Activated naive CD4-positive, alpha-beta T cell treated with anti-CD3 and anti-CD28 coated beads, Interleukin-2, amount 10 ng/mL, durations not matched to agents 7 days and 5 days (primary cell): Measurements from ENCODE around the gene ITPK1.
"Not testable (repeated sequence)": the region's sequence is repeated elsewhere in the genome, so short reads cannot be mapped to it uniquely, and the experiment has no call there.

ENCODE experiments used
- CTCF ChIA-PET: fragments of 350-600 bp; sonication (Branson Sonifier 250); formaldehyde crosslinking; loops from one replicate; lab custom pipeline; 2021; ENCODE audit warnings: antibody characterized with exemption; lab: Charles Lee
- DNase-seq: peaks from one replicate; pipeline ENCODE4 v3.0.0-alpha.2; 2020
- H3K27ac Mint-ChIP-seq: one replicate; pipeline ENCODE4 v1.8.0; 2021; ENCODE audit warnings: mild to moderate bottlenecking, moderate library complexity, mixed read lengths
- H3K27me3 Mint-ChIP-seq: one replicate; pipeline ENCODE4 v1.8.0; 2021; ENCODE audit warnings: mild to moderate bottlenecking, mixed read lengths
- H3K36me3 Mint-ChIP-seq: one replicate; pipeline ENCODE4 v1.8.0; 2021; ENCODE audit warnings: mixed read lengths
- H3K4me1 Mint-ChIP-seq: one replicate; pipeline ENCODE4 v1.8.0; 2021; ENCODE audit warnings: mixed read lengths
- H3K4me3 Mint-ChIP-seq: one replicate; pipeline ENCODE4 v1.8.0; 2021; ENCODE audit warnings: mild to moderate bottlenecking, moderate library complexity, mixed read lengths
- H3K9me3 Mint-ChIP-seq: one replicate; pipeline ENCODE4 v1.8.0; 2021; ENCODE audit warnings: mixed read lengths

The ITPK1 gene

DNA sequence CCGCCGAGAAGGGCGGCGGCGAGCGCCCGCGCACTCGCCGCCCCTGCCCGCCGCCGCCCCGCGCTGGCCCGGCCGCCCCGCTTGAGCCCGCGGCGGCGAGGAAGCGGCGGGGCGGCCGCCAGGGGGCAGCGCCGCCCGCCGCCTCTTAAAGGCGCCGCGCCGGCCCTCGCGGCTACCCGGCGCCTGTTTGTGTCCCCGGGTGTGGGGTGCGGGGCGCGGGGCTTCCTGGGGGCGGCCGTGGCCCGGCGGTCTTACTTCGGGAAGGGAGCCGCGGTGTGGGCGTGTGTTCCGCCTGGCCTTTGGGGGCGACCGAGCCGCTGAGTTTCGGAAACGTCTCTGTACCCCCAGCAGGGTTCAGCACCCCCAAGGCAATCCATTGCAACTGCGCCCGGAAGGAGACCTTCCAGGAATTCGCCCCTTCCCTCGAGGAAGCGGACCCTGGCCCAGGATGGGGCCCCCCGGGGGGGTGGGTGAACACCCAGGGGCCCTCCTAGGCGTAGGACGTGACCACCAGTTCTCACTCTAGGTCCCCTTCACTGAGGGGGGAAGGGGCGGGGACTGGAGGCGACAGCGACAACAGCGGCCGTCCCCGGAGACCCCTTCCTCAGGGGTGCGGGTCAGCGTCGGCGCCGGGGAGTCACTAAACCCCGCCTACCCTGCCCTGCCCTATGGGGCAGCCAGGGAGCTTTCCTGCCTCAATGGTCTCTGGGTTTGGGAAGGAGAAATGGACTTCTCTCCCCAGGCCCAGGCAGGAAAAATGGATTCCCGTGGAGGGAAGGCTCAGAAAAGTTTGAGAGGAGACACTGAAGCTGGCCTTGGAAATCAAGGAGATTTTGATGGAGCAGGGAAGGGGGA is at the start of gene ITPK1:
Gene ITPK1, minus strand, starts transcription at position 105 of the 855 bp plus-strand sequence. CDS start 762 bp downstream, outside the sequence.
- Mint-ChIP-seq H3K4me1 (peaks cover 43% of the 10 kb centered on the region), H3K4me3 (peak within 1 kb of the TSS; percentile 86), H3K27ac (peak within 1 kb of the TSS; percentile 86), H3K36me3 (no peaks in the 10 kb centered on the region), H3K27me3 (peaks cover 11% of the 10 kb centered on the region), H3K9me3 (no peaks in the 10 kb centered on the region)
- DNase-seq, result peak; percentile 75
- CTCF ChIA-PET, result interaction anchor here (0.7 to 4.0 kb wide), 5 partner anchors 16 to 163 kb away, joined by 3 to 41 read pairs (median 9); no protein-coding TSS in a partner anchor

- Mint-ChIP-seq H3K27me3 (peaks cover 1% of the 10 kb centered on the region), H3K27ac (no peak overlapping the region)
- CTCF ChIA-PET, result interaction anchor here (0.9 to 1.6 kb wide), 3 partner anchors 13 to 50 kb away, joined by 3 to 5 read pairs (median 3); no protein-coding TSS in a partner anchor
Measured at GRCh38 chr14:93163564-93163963, 47.8 kb upstream of the ITPK1 start.

GRCh38 chr14:93161411-93161940 is 45.8 kb upstream of the ITPK1 start:
- CTCF ChIA-PET, result interaction anchor here (0.8 to 1.5 kb wide), 2 partner anchors 23 to 34 kb away, joined by 3 to 4 read pairs; no protein-coding TSS in a partner anchor
- Mint-ChIP-seq H3K4me3 (no peak overlapping the region), H3K27me3 (no peaks in the 10 kb centered on the region), H3K27ac (no peak overlapping the region), H3K9me3 (no peaks in the 10 kb centered on the region), H3K36me3 (no peaks in the 10 kb centered on the region), H3K4me1 (no peaks in the 10 kb centered on the region)
- no peak for DNase-seq

More at GRCh38 chr14:93163564-93163963, 47.8 kb upstream of the ITPK1 start:
- Mint-ChIP-seq H3K9me3 (no peaks in the 10 kb centered on the region), H3K4me3 (no peak overlapping the region), H3K4me1 (no peaks in the 10 kb centered on the region), H3K36me3 (no peaks in the 10 kb centered on the region)
- no peak for DNase-seq

GRCh38 chr14:93160353-93160801 is 44.7 kb upstream of the ITPK1 start:
- DNase-seq, result no peak
- no peak overlapping the region for H3K4me3 Mint-ChIP-seq
- H3K9me3 Mint-ChIP-seq, result no peaks in the 10 kb centered on the region
- no peak overlapping the region for H3K27ac Mint-ChIP-seq
- no peaks in the 10 kb centered on the region for H3K4me1 Mint-ChIP-seq
- no peaks in the 10 kb centered on the region for H3K27me3 Mint-ChIP-seq
- H3K36me3 Mint-ChIP-seq, result no peaks in the 10 kb centered on the region
- CTCF ChIA-PET, result interaction anchor here (0.8 to 1.5 kb wide), 2 partner anchors 24 to 33 kb away, joined by 3 to 4 read pairs; no protein-coding TSS in a partner anchor

GRCh38 chr14:93159625-93160352 is 44.1 kb upstream of the ITPK1 start:
- DNase-seq, result peak; percentile 39
- H3K4me3 Mint-ChIP-seq, result not testable (repeated sequence)

DNA sequence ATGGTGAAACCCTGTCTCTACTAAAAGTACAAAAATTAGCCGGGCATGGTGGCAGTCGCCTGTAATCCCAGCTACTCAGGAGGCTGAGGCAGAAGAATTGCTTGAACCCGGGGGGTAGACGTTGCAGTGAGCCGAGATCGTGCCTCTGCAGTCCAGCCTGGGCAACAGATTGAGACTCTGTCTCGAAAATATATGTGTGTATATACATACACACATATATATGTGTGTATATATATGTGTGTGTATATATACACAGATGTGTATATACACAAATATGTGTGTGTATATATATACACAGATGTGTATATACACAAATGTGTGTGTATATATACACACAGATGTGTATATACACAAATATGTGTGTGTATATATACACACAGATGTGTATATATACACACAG is 42.6 kb upstream of the ITPK1 start:
- DNase-seq, H3K27ac Mint-ChIP-seq, H3K36me3 Mint-ChIP-seq, CTCF ChIA-PET, H3K4me1 Mint-ChIP-seq, H3K27me3 Mint-ChIP-seq, H3K9me3 Mint-ChIP-seq, H3K4me3 Mint-ChIP-seq: not testable (repeated sequence)

More at GRCh38 chr14:93159625-93160352, 44.1 kb upstream of the ITPK1 start:
- CTCF ChIA-PET, result interaction anchor here (1.5 kb wide), 1 partner anchor 24 kb away, joined by 4 read pairs; no protein-coding TSS in a partner anchor
- not testable (repeated sequence) for H3K27me3 Mint-ChIP-seq, H3K27ac Mint-ChIP-seq, H3K36me3 Mint-ChIP-seq, H3K9me3 Mint-ChIP-seq, H3K4me1 Mint-ChIP-seq

GRCh38 chr14:93156693-93157369 is 41.1 kb upstream of the ITPK1 start:
- CTCF ChIA-PET, result no interaction called here
- peaks cover 4% of the 10 kb centered on the region for H3K27me3 Mint-ChIP-seq
- no peaks in the 10 kb centered on the region for H3K9me3 Mint-ChIP-seq
- no peak overlapping the region for H3K27ac Mint-ChIP-seq
- H3K4me3 Mint-ChIP-seq, result no peak overlapping the region
- H3K4me1 Mint-ChIP-seq, result no peaks in the 10 kb centered on the region
- DNase-seq, result no peak
- no peaks in the 10 kb centered on the region for H3K36me3 Mint-ChIP-seq

DNA sequence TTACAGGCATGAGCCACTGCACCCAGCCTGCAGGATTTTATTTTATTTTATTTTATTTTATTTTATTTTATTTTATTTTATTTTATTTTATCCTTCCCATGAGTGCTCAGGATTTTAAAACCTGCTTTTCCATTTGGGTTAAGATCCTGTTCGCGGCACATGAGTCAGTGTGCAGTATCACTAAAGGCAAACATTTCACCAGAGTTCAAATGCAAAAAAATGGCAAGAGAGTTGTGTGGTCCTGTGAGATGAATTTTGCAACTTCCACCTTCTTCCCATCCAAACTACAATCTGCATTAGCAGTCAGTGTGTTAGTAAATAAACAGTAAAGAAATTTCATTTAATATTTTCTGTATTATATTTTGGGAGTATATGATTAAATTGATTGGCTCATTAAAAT is 39.9 kb upstream of the ITPK1 start:
- H3K36me3 Mint-ChIP-seq, result no peaks in the 10 kb centered on the region
- H3K4me1 Mint-ChIP-seq, result peaks cover 5% of the 10 kb centered on the region
- no peak for DNase-seq
- H3K4me3 Mint-ChIP-seq, result no peak overlapping the region
- CTCF ChIA-PET, result no interaction called here
- no peak overlapping the region for H3K27ac Mint-ChIP-seq
- peaks cover 4% of the 10 kb centered on the region for H3K27me3 Mint-ChIP-seq
- no peaks in the 10 kb centered on the region for H3K9me3 Mint-ChIP-seq

- no peak overlapping the region for H3K4me3 Mint-ChIP-seq
- peaks cover 4% of the 10 kb centered on the region for H3K27me3 Mint-ChIP-seq
- CTCF ChIA-PET, result interaction anchor here (1.2 kb wide), 1 partner anchor 14 kb away, joined by 5 read pairs; no protein-coding TSS in a partner anchor
- H3K9me3 Mint-ChIP-seq, result no peaks in the 10 kb centered on the region
- peaks cover 13% of the 10 kb centered on the region for H3K4me1 Mint-ChIP-seq
- no peak for DNase-seq
- H3K36me3 Mint-ChIP-seq, result no peaks in the 10 kb centered on the region
- no peak overlapping the region for H3K27ac Mint-ChIP-seq
Measured at GRCh38 chr14:93153121-93153520, 37.4 kb upstream of the ITPK1 start.

DNA sequence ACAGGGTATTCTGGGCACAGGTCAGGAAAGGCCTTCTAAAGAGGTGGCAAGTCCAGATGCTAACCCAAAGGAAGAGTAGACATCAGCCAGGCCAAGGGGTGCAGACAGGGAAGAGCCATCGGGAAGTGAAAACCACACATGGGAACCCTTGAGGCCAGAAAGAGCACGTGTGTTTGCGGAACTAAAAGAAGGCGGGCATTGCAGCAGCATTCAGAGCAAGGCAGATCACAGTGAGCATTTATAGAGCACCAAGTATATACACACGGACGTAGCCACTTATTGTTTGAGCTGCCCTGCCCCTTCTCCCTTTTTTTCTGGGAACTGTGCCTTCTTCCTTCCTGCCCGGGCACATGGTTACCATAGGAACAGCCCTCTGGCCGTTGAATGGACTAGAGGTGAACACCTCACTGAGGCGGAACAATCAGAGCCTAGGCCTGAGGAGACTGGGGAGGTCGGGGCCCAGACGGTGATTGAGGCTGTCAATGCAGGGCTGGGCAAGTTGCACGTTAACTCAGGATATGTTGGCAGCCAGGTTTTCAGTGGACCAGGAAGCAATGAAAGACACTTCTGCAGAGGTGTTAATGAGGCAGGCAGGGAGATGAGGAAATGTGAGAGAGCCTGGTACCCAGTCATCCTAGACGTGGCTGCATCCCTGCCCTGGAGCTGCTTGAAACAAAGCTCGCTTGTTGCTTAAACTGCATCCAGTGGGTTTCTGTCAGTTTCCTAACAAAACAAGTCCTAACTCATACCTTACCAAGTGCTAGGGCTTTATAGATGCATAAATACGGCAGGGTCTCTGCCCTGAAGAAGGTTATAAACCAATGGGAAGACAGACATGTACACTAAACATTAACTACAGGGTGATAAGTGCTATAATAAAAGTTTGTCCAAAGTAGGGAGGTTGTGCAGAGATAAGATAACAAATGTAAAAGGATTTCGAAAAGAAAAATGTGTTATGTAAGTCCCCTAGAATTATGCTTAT is 34.8 kb upstream of the ITPK1 start:
- Mint-ChIP-seq H3K27me3 (peaks cover 4% of the 10 kb centered on the region), H3K4me1 (peaks cover 13% of the 10 kb centered on the region)
- CTCF ChIA-PET, result interaction anchor here (1.3 kb wide), 1 partner anchor 209 kb away, joined by 3 read pairs; no protein-coding TSS in a partner anchor

DNA sequence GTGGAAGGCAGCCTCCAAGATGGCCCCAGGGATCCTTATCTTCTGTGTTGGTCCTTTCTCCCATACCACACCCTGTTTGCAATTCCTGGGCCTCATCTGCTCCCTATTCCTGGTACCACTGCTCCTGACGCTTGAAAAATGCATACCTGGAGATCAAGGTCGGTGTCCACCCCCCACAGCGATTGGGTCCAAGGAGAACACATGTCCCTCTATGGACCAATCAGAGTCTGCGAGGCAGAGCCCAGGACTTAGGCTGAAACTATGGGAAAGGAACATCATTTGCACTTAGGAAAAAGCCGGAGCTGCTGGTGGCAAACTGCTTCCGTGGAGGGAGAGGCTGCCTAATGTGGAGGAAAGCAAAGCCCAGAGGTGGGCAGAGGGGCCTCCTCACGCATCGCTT is 33.3 kb upstream of the ITPK1 start:
- H3K36me3 Mint-ChIP-seq, result no peaks in the 10 kb centered on the region
- H3K4me3 Mint-ChIP-seq, result no peak overlapping the region
- DNase-seq, result no peak
- H3K4me1 Mint-ChIP-seq, result peaks cover 13% of the 10 kb centered on the region
- no peaks in the 10 kb centered on the region for H3K9me3 Mint-ChIP-seq
- H3K27me3 Mint-ChIP-seq, result peaks cover 12% of the 10 kb centered on the region
- CTCF ChIA-PET, result no interaction called here
- H3K27ac Mint-ChIP-seq, result no peak overlapping the region

More for the DNA sequence above, 34.8 kb upstream of the ITPK1 start:
- no peaks in the 10 kb centered on the region for H3K36me3 Mint-ChIP-seq
- no peak for DNase-seq
- no peak overlapping the region for H3K4me3 Mint-ChIP-seq
- no peak overlapping the region for H3K27ac Mint-ChIP-seq
- H3K9me3 Mint-ChIP-seq, result no peaks in the 10 kb centered on the region

GRCh38 chr14:93146119-93146518 is 30.4 kb upstream of the ITPK1 start:
- Mint-ChIP-seq H3K27ac (no peak overlapping the region), H3K4me3 (no peak overlapping the region), H3K9me3 (no peaks in the 10 kb centered on the region), H3K27me3 (peaks cover 8% of the 10 kb centered on the region), H3K36me3 (no peaks in the 10 kb centered on the region), H3K4me1 (peaks cover 13% of the 10 kb centered on the region)
- CTCF ChIA-PET, result interaction anchor here (0.5 to 1.6 kb wide), 2 partner anchors 33 to 49 kb away, joined by 3 to 6 read pairs; no protein-coding TSS in a partner anchor
- DNase-seq, result no peak
